ENCODE results near the gene MICU2. TPM values are rescaled to one million over a fixed set of nuclear protein-coding genes. Genes with fewer than 3 reads are reported as not detected.

Gene MICU2
- total and polyA plus RNA-seq, 2 of the 4 experiments (the other 2 are of a cell fraction) = 14.9 to 25.0 TPM

DNA sequence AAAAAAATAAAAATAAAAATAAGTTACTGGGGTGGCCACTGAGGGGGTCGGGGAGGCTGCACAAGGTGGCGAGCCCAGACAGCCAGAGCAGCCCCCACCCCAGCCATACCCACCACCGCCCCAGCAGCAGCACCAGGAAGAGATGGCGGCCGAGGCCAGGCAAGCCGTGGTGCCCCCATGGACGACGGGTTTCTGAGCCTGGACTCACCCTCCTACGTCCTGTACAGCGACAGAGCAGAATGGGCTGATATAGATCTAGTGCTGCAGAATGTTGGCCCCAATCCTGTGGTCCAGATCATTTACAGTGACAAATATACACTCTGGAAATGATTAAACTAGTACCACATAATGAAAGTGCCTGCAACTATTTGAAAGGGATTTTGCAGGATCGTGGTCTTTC, 73.3 kb downstream of the MICU2 start:
- in situ Hi-C loops (cut with MboI; ENCODE audit: low sequenced_read_pairs) (no loop called here), intact Hi-C loops (cut with micrococcal nuclease) (no loop called here), dilution Hi-C loops (cut with HindIII; ENCODE audit: low sequenced_read_pairs, unreplicated experiment) (no loop called here)
- Histone ChIP-seq H3K27ac (ENCODE audit: insufficient read depth, low read length) (no peak overlapping the region), H2BK120ac (ENCODE audit: low read depth, low read length) (no peak overlapping the region), H2BK20ac (ENCODE audit: low read depth, low read length) (no peak overlapping the region), H2AK5ac (ENCODE audit: low read depth, low read length) (no peak overlapping the region), H2BK5ac (ENCODE audit: low read depth, low read length, poor library complexity, severe bottlenecking) (no peak overlapping the region), H2AK9ac (replicated peaks; ENCODE audit: low read depth, low read length, poor library complexity) (no peak overlapping the region), H3K36me3 (ENCODE audit: control insufficient read depth, insufficient read depth, low read length) (peaks cover 1% of the 10 kb centered on the region; the same call in 1 of the 2 replicates), H3K23ac (ENCODE audit: low read depth, low read length) (no peak overlapping the region), H3K9me1 (ENCODE audit: insufficient read depth, low read length) (no peaks in the 10 kb centered on the region), H2BK15ac (ENCODE audit: low read depth, low read length) (no peak overlapping the region), H3K14ac (replicated peaks; ENCODE audit: low read depth, low read length) (no peak overlapping the region), H4K20me1 (ENCODE audit: insufficient read depth, low read length) (no peaks in the 10 kb centered on the region), H3K4me3 (ENCODE audit: insufficient read depth, low read depth, low read length) (no peak overlapping the region), H3K9ac (ENCODE audit: low read depth, low read length) (no peak overlapping the region), H2AFZ (replicated peaks; ENCODE audit: low read length, poor library complexity) (peak overlapping the region; percentile 37), H3K9me3 (ENCODE audit: control insufficient read depth, insufficient read depth, low read length) (no peaks in the 10 kb centered on the region), H3K56ac (ENCODE audit: extremely low read depth, insufficient read depth, low read length) (no peak overlapping the region), H3K18ac (ENCODE audit: low read depth, low read length) (no peak overlapping the region), H3K4me2 (ENCODE audit: low read depth, low read length) (no peak overlapping the region), H4K8ac (ENCODE audit: low read depth in 2 of 2, low read length in 2 of 2) (no peak overlapping the region), H3K79me1 (ENCODE audit: low read depth in 1 of 2, low read length in 2 of 2) (no peaks in the 10 kb centered on the region; a peak in 2 of 4 replicates), H3K4me1 (ENCODE audit: control insufficient read depth, insufficient read depth, low read length) (no peaks in the 10 kb centered on the region), H4K91ac (ENCODE audit: insufficient read depth, low read depth, low read length) (no peak overlapping the region), H4K5ac (ENCODE audit: low read depth, low read length) (no peak overlapping the region), H3K27me3 (ENCODE audit: control insufficient read depth, insufficient read depth, low read length) (no peaks in the 10 kb centered on the region), H3K4ac (ENCODE audit: low read depth, low read length) (no peak overlapping the region)
- BruUV-seq (replicated peaks) = no TSS peak
- ChIA-PET POLR2A (ENCODE audit: unreplicated experiment) (no interaction called here), CTCF (no interaction called here)
- TF ChIP-seq MAFK (IDR thresholded peaks at IDR 0.05; ENCODE audit: low read depth, low read length) (no peak), BHLHE40 (IDR thresholded peaks at IDR 0.05; ENCODE audit: low read depth, low read length) (no peak), RFX5 (IDR thresholded peaks at IDR 0.05; ENCODE audit: low read depth, low read length) (no peak), MAZ (IDR thresholded peaks at IDR 0.05; ENCODE audit: borderline replicate concordance, low read depth, low read length) (no peak), CHD1 (IDR thresholded peaks at IDR 0.05; ENCODE audit: low read depth, low read length) (no peak), SMC3 (IDR thresholded peaks at IDR 0.05; ENCODE audit: low read depth, low read length) (no peak)
- TF ChIP-seq, protein P1, sequence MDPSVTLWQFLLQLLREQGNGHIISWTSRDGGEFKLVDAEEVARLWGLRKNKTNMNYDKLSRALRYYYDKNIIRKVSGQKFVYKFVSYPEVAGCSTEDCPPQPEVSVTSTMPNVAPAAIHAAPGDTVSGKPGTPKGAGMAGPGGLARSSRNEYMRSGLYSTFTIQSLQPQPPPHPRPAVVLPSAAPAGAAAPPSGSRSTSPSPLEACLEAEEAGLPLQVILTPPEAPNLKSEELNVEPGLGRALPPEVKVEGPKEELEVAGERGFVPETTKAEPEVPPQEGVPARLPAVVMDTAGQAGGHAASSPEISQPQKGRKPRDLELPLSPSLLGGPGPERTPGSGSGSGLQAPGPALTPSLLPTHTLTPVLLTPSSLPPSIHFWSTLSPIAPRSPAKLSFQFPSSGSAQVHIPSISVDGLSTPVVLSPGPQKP (IDR thresholded peaks at IDR 0.05; ENCODE audit: borderline replicate concordance, low read depth, low read length) = no peak
- TF ChIP-seq, protein P2, sequence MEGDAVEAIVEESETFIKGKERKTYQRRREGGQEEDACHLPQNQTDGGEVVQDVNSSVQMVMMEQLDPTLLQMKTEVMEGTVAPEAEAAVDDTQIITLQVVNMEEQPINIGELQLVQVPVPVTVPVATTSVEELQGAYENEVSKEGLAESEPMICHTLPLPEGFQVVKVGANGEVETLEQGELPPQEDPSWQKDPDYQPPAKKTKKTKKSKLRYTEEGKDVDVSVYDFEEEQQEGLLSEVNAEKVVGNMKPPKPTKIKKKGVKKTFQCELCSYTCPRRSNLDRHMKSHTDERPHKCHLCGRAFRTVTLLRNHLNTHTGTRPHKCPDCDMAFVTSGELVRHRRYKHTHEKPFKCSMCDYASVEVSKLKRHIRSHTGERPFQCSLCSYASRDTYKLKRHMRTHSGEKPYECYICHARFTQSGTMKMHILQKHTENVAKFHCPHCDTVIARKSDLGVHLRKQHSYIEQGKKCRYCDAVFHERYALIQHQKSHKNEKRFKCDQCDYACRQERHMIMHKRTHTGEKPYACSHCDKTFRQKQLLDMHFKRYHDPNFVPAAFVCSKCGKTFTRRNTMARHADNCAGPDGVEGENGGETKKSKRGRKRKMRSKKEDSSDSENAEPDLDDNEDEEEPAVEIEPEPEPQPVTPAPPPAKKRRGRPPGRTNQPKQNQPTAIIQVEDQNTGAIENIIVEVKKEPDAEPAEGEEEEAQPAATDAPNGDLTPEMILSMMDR (conservative IDR thresholded peaks at IDR 0.05; ENCODE audit: low read depth, low read length) = no peak
- WGBS, 2 experiments (ENCODE audit: extremely low coverage in 2 of 2, insufficient read length in 1 of 2) = no CpG with 5 or more reads among the region's 11 CpGs
- ATAC-seq (ENCODE audit: low read depth) (no peak), DNase-seq (no peak)

Data from IMR-90 (cell line).